ENCODE data around the gene ST8SIA4.

DNA sequence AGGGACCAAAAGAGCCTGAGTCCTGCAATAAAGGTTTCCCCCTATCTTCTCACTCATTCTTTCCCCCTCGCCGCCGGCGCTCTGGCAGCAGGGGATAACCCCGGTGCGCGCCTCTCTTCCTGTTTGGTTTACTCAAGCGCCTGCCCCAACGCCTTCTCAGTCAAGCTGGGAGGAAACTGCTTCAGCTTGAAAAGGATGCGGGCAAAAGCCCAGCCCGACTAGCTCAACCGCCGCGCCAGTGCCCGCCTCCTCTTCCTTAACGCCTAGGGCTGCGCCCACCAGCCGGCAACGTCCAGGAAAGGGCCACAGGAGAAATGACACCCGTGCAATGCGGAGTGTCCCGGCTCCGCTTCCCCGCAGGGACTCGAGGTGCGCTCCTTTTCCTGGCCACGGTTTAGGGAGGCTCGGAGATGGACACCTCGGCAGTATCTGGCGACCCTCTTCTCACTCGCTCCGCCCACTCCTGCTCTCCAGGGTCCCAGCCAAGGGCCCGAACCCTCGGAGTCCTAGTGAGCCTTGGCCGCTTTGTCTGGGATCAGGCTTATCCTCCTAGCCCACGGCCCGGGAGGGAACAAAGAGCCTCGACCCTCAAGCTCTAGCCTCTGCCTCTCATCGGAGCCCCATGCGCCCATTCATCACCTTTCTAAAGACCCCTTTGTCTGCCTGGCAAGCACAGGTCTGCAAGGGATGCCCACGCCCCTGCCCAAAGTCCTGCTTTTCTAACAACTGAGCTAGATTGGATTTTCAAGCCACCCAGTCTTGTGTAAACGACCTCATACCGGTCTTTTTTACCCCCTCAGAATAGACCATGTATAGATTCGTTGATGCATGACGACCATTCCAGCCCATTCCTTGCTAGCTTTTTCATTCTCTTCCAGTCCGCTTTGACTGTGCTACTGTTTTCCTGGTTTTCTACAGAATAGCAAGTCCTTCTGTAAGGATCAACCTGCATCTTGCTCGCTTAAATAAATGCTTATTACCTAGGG, 2.0 kb downstream of the ST8SIA4 start:
- TF ChIP-seq, protein P1, sequence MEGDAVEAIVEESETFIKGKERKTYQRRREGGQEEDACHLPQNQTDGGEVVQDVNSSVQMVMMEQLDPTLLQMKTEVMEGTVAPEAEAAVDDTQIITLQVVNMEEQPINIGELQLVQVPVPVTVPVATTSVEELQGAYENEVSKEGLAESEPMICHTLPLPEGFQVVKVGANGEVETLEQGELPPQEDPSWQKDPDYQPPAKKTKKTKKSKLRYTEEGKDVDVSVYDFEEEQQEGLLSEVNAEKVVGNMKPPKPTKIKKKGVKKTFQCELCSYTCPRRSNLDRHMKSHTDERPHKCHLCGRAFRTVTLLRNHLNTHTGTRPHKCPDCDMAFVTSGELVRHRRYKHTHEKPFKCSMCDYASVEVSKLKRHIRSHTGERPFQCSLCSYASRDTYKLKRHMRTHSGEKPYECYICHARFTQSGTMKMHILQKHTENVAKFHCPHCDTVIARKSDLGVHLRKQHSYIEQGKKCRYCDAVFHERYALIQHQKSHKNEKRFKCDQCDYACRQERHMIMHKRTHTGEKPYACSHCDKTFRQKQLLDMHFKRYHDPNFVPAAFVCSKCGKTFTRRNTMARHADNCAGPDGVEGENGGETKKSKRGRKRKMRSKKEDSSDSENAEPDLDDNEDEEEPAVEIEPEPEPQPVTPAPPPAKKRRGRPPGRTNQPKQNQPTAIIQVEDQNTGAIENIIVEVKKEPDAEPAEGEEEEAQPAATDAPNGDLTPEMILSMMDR (IDR thresholded peaks at IDR 0.05): no peak
- peak in 1 of 4 donors; percentile 60 for TF ChIP-seq POLR2A (IDR thresholded peaks at IDR 0.05)

Measured in esophagus squamous epithelium (tissue), 4 donors.